ENCODE data around the gene CHCHD3. TPM values are rescaled to one million over a fixed set of nuclear protein-coding genes. Genes with fewer than 3 reads are reported as not detected.
"Not testable (repeated sequence)": the region's sequence is repeated elsewhere in the genome, so short reads cannot be mapped to it uniquely, and the experiment has no call there.

Gene CHCHD3
- total RNA-seq, 1 donor from 2014 or later: 62.1 TPM

DNA sequence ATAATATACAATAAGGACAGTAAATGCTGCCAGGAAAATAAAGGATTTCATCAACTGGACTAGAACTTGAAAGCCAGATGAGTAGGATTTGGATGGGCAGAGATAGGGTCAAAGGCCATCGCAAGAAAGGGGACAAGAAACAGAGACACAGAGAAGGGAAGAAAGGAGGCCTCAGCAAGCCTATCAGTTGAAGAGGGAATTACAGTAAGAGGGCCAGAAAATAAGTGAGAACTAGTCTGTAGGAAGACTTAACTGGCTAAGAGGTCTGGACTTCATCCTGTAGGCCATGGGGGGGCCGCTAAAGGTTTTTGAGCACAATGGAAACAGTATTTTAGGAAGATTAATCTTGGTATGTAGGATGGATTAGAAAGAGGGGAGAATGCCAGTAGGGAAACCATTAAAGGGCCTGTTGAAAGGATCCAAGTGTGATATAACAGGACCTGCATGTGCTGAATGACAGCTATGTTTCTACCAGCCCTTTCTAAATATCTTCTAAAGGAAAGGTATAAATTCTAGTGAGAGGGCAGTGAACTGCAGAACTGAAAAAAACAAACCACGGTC, 174.4 kb downstream of the CHCHD3 start:
- DNase-seq (ENCODE audit: low read depth): no peak
- no peak for TF ChIP-seq CTCF (IDR thresholded peaks at IDR 0.05; ENCODE audit: insufficient read depth, low read length, severe bottlenecking)
- no peaks in the 10 kb centered on the region for H3K36me3 ChIP-seq (ENCODE audit: control insufficient read depth, insufficient read depth, low read length)
- H3K4me3 ChIP-seq (ENCODE audit: low read depth, low read length): no peak overlapping the region
- H3K27me3 ChIP-seq (ENCODE audit: control insufficient read depth, insufficient read depth, low read length): no peaks in the 10 kb centered on the region
- FAIRE-seq: no peak

DNA sequence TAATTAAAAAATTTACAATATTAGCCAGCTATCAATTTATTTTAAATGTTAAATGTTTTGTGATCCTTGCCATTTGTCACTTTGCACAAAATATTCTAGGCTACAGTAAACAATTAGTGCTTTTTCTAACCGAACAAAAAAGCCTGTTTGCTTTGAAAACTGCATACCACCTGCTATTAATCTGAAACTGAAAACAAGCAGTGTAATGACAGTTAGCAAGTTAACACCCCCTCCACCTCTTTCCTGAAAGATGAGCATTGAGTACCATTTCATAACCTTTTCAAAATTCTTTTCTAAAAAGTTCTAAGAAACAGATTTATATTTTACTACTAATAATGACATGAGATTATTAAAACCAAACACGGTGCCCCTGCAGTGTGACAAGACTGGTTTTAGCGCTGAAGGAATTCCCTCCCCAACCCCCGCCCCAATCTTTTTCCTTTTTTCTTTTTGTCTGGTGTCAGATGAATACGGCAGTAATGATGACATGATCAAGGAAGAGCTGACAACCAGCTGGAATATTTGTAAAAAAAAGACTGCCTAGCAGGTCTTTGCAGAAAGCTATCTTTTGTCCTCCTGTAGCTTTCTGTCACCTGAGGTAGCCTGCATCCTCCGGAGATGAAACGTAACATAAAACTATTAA, 175.6 kb downstream of the CHCHD3 start:
- DNase-seq (ENCODE audit: low read depth): no peak
- no peak for TF ChIP-seq CTCF (IDR thresholded peaks at IDR 0.05; ENCODE audit: insufficient read depth, low read length, severe bottlenecking)
- no peak overlapping the region for H3K4me3 ChIP-seq (ENCODE audit: low read depth, low read length)
- no peaks in the 10 kb centered on the region for H3K27me3 ChIP-seq (ENCODE audit: control insufficient read depth, insufficient read depth, low read length)
- no peaks in the 10 kb centered on the region for H3K36me3 ChIP-seq (ENCODE audit: control insufficient read depth, insufficient read depth, low read length)
- FAIRE-seq: no peak

GRCh38 chr7:132905136-132905535, 176.8 kb downstream of the CHCHD3 start:
- H3K36me3 ChIP-seq (ENCODE audit: control insufficient read depth, insufficient read depth, low read length); H3K27me3 ChIP-seq (ENCODE audit: control insufficient read depth, insufficient read depth, low read length); H3K4me3 ChIP-seq (ENCODE audit: low read depth, low read length); DNase-seq (ENCODE audit: low read depth); FAIRE-seq: not testable (repeated sequence)

GRCh38 chr7:132904209-132904608, 177.7 kb downstream of the CHCHD3 start:
- H3K27me3 ChIP-seq (ENCODE audit: control insufficient read depth, insufficient read depth, low read length): no peaks in the 10 kb centered on the region
- DNase-seq (ENCODE audit: low read depth) (peak; percentile 72), FAIRE-seq (no peak)
- TF ChIP-seq CTCF (IDR thresholded peaks at IDR 0.05; ENCODE audit: insufficient read depth, low read length, severe bottlenecking): no peak
- H3K36me3 ChIP-seq (ENCODE audit: control insufficient read depth, insufficient read depth, low read length): no peaks in the 10 kb centered on the region
- no peak overlapping the region for H3K4me3 ChIP-seq (ENCODE audit: low read depth, low read length)

DNA sequence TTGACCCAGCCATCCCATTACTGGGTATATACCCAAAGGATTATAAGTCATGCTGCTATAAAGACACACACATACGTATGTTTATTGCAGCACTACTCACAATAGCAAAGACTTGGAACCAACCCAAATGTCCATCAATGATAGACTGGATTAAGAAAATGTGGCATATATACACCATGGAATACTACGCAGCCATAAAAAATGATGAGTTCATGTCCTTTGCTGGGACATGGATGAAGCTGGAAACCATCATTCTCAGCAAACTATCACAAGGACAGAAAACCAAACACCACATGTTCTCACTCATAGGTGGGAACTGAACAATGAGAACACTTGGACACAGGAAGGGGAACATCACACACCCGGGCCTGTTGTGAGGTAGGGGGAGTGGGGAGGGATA, 179.6 kb downstream of the CHCHD3 start:
- H3K36me3 ChIP-seq (ENCODE audit: control insufficient read depth, insufficient read depth, low read length); H3K4me3 ChIP-seq (ENCODE audit: low read depth, low read length); FAIRE-seq; DNase-seq (ENCODE audit: low read depth); H3K27me3 ChIP-seq (ENCODE audit: control insufficient read depth, insufficient read depth, low read length): not testable (repeated sequence)

- H3K4me3 ChIP-seq (ENCODE audit: low read depth, low read length): no peak overlapping the region
- no peaks in the 10 kb centered on the region for H3K27me3 ChIP-seq (ENCODE audit: control insufficient read depth, insufficient read depth, low read length)
- no peak for FAIRE-seq
- no peak for DNase-seq (ENCODE audit: low read depth)
- no peak for TF ChIP-seq CTCF (IDR thresholded peaks at IDR 0.05; ENCODE audit: insufficient read depth, low read length, severe bottlenecking)
- no peaks in the 10 kb centered on the region for H3K36me3 ChIP-seq (ENCODE audit: control insufficient read depth, insufficient read depth, low read length)
Observed at GRCh38 chr7:132901241-132901640, 180.6 kb downstream of the CHCHD3 start.

DNA sequence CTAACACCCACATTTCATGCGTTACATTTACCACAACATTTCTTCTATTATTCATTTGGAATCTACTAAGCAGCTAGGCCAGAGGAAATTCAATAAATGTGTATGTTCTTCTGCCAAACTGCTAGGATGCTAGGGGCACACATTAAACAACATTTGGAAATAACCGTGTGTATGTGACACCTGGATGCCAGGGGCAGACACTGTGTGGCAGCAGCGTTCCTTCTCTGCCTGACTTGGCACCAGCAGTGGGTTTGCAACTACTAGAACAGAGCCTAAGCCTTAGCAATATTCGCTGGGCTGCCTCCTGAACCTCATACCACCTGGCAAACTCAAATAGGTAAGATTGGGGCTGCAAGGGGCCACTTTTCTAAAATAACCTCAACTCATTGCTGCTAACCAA, 182.1 kb downstream of the CHCHD3 start:
- H3K4me3 ChIP-seq (ENCODE audit: low read depth, low read length): no peak overlapping the region
- FAIRE-seq: no peak
- H3K36me3 ChIP-seq (ENCODE audit: control insufficient read depth, insufficient read depth, low read length): no peaks in the 10 kb centered on the region
- no peak for TF ChIP-seq CTCF (IDR thresholded peaks at IDR 0.05; ENCODE audit: insufficient read depth, low read length, severe bottlenecking)
- H3K27me3 ChIP-seq (ENCODE audit: control insufficient read depth, insufficient read depth, low read length): no peaks in the 10 kb centered on the region
- DNase-seq (ENCODE audit: low read depth): no peak

DNA sequence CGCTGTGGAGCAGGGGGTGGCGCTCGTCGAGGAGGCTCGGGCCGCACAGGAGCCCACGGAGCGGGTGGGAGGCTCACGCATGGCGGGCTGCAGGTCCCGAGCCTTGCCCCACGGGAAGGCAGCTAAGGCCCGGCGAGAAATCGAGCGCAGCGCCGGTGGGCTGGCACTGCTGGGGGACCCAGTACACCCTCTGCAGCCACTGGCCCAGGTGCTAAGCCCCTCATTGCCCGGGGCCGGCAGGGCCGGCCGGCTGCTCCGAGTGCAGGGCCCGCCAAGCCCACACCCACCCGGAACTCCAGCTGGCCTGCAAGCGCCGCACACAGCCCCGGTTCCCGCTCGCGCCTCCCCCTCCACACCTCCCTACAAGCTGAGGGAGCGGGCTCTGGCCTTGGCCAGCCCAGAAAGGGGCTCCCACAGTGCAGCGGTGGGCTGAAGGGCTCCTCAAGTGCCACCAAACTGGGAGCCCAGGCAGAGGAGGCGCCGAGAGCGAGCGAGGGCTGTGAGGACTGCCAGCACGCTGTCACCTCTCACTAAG, 183.2 kb downstream of the CHCHD3 start:
- DNase-seq (ENCODE audit: low read depth); FAIRE-seq; H3K36me3 ChIP-seq (ENCODE audit: control insufficient read depth, insufficient read depth, low read length); H3K27me3 ChIP-seq (ENCODE audit: control insufficient read depth, insufficient read depth, low read length); H3K4me3 ChIP-seq (ENCODE audit: low read depth, low read length): not testable (repeated sequence)

Data from bronchial epithelial cell (primary cell).